Measurements from ENCODE around the gene PKD1L1.

Gene PKD1L1

DNA sequence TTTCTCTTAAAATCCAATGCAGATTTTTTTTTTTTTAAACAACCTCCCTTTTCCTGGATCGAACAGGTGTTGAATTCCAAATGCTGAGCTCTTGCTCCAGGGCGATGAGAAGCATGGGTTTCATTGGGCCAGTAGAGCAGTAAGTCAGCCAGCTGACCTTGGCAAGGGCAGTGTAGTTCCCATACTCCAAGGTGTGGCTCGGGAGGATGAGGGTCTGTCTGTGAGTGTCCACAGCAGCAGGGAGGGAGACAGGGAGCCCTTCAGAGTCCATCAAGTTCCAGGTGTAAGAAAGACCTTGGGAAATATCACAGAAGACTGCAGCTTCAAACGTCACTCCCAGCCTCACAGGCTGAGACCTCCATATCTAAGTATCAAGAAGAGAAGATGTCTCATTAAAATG, 50.4 kb downstream of the PKD1L1 start:
- no peak for DNase-seq (ENCODE audit: low read depth)

DNA sequence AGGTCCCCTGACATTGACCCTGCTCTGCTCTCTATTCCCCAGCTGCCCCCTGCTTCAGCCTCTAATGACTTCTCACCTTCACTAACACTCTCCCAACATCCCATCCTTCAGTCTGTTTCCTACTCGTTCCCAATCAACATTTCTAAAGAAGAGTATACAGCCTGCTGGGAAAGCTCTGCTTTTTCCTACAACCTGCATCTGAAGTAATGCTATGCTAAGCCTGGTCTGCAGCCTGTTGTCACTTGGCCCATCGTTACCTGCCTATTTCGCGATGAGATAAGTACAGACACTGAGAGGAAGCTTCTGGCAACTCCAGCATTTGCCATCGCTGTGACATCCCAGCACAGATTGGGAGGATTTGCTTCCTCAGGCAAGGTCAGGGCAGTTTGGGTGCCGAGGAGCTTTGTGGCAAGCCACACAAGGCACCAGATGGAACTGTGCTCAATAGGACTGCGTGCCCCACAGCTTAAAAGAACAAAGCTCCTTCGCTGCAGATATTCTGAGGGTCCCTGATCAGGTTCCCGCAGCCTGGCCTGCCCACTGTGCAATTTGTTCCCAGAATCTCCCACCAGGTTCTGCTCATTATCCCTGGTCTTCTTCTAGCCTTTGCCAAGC, 51.4 kb downstream of the PKD1L1 start:
- DNase-seq (ENCODE audit: low read depth) = no peak

DNA sequence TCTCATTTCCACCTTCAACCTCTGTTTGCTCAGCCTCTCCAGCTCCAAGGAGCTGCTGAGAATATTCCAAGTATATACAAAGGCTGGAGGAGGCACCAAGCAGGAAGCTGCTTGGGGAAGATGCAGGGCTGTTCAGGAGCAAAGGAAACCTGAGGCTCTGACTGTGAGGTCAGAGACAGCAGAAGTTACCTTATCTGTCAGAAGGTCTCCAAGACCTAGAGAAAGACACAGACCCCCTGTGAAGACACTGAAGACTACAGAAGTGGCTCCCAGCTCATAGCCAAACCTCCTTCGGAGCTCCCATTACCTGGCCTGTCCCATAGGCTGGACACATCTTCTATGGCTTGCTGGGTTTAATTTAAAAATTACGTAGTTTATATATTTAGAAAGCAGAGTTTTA, 53.2 kb downstream of the PKD1L1 start:
- no peak for DNase-seq (ENCODE audit: low read depth)

DNA sequence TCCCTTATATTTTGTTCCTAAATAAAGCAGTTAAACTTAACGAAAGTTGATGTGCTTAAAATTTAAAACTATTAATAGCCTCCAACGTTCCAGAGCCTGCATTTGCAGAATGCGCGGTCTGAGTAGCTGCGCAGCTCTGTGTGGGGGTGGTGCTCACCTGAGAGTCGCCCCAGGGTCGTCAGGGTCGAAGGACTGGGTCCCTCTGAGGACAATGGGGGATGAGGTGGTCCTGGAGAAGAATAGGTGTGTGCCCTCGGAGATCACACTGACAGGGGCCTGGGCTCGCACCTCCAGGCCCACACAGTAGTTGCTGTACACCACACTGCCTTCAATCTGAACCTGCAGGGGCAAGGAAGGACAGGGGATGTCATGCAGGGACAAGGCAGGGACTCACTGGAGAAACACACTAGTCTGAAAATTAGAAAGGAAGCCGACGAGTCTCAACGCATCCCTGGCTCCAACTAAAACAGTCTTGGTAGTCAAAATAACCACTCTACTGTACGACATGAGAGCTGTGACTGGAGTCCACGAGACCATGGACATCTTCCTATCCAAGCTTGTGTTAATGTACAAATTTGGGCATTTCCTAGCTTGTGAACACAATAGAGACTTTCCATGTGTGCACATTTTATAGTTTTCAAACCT, 54.4 kb downstream of the PKD1L1 start:
- DNase-seq (ENCODE audit: low read depth) = no peak

DNA sequence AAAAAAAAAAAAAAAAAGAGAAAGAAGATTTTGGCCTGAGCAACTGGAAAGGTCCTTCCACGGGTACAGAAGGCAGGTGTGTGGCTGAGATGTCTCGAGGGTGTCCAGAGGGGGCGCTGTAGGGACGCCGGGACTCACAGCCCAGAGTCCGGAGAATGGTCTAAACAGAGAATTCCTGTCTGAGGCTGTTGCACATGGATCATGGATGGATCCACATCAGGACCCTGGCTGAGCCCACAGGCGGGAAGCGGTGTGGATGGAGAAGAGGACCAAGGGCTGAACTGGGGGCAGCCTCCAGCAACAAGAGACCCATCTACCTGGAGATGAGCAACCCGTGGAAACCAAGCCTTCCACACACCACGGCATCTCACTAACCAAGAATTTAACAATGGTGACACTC, 55.0 kb downstream of the PKD1L1 start:
- DNase-seq (ENCODE audit: low read depth) = no peak

DNA sequence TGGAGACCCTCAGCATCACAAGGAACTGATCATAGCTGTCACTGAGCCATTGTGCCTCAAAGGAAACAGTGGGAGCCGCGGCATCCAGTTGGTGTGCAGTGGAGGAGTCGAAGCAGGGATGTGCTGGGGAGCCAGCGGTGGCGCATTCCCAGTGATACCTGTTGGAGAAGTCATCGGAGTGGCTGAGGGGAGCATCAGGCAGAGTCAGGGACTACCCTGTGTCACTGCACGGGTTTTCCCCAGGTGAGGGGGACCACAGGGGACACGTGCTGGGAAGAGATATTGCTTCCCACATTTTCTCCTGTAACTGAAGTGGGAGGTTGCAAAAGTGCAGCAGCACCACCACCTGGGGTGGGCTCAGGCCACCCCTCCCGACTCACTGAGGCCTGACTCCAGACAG, 57.7 kb downstream of the PKD1L1 start:
- DNase-seq (ENCODE audit: low read depth) = no peak

DNA sequence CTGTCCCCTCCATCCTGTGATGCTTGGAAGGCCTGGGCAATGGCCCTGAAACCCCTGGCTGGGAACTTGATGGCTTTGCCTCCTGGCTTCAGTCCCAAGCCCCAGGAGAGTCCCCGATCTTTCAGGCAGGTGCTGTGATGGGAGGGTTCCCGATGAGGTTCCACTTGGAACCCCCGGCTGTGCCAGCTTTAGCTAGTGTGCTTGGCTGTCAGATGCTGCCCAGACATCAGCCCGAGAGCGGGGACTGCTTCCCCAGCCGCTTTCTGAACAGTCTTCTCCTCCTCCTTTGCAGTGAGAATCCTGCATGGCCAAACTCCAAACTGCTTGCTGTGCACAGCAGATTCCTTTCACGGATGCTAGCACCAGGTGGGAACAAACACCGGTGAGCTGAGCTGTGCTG, 58.1 kb downstream of the PKD1L1 start:
- DNase-seq (ENCODE audit: low read depth) = no peak

DNA sequence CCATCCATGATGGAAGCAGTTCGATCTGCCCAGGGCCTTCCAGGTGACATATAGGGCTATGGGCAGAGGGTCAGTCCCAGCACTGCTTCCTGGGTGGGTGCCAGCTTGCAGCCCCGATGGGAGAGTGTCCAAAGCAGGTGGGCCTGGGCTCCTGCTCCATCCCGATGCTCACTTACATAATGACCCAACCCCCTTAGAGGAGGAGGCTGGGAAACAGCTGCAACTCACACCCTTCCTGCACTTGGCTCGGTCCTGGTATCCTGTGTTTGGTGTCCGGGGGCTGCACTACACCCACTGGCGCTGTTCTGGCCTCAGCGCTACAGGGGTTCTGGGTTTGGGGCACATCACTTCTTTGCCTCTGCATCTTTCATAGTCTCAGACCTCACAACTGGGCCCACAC, 58.5 kb downstream of the PKD1L1 start:
- DNase-seq (ENCODE audit: low read depth) = no peak

DNA sequence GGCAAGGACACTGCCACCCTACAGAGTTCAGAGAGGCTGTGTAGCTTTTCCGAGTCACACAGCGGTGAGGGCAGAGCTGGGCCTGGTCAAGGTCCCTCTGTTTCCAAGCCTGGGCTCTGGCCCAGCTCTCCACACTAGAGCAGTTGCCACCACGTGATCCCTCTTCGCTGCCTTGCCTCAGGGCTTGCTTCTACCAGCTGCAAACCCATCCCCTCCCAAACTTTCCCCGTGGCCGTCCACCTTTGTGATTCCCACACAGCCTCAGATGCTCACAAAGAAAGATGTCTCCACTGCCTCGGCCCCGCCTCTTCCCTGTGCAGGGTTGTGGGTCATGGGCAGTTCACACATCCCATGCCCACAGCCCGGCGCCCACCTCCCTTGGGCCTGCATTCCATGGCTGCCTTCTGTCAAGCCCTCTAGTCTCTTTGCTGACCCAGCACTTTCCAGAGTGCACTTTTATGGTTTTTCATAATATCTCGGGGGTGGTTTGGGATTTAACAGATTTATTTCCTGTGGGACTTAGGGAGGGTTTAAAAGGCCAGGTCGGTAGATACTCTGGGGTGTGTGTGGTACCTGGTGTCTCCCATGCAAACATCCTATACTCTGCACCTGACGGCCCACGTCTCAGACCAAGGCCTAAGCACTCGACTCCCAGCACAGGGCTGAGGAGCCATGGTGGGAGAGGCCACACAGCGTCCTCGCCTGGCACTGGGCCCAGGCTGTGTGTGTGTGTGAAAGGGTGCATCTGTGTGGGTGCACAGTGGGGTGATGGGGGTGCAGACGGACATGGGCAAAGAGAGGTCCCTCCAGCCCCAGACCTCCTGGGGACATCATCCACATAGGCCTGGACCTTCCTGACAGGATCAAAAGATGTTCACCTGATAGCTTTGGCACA, 59.6 kb downstream of the PKD1L1 start:
- DNase-seq (ENCODE audit: low read depth) = no peak

DNA sequence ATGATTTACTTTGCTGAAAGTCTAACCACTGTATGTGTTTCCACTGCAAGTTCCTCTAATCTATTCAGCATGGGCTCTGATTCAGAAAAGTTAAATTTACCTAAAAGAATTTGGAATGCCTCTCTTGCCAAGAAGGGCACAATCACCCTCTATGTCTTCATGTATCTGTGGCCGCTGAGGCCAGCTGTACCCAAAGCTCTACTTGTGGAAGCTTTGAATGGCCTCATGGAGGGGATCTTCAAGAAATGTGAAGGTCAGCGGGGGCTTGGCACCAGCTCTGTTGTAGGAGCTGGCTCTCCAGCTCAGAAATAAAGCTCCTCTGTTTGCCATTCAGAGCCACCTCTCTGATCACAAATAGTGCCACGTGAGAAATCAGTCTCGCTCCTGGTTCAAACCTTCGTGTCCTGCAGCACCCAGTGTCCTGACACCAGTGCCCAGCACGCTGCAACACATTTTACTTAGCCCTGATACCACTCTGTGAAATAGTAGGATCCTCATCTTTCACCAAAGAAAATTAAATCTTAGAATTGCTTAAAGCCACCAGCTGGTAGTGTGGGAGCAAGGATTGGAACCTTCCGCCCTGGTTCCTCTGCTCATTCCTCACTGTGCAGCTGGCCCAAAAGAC, 61.1 kb downstream of the PKD1L1 start:
- DNase-seq (ENCODE audit: low read depth) = no peak

DNA sequence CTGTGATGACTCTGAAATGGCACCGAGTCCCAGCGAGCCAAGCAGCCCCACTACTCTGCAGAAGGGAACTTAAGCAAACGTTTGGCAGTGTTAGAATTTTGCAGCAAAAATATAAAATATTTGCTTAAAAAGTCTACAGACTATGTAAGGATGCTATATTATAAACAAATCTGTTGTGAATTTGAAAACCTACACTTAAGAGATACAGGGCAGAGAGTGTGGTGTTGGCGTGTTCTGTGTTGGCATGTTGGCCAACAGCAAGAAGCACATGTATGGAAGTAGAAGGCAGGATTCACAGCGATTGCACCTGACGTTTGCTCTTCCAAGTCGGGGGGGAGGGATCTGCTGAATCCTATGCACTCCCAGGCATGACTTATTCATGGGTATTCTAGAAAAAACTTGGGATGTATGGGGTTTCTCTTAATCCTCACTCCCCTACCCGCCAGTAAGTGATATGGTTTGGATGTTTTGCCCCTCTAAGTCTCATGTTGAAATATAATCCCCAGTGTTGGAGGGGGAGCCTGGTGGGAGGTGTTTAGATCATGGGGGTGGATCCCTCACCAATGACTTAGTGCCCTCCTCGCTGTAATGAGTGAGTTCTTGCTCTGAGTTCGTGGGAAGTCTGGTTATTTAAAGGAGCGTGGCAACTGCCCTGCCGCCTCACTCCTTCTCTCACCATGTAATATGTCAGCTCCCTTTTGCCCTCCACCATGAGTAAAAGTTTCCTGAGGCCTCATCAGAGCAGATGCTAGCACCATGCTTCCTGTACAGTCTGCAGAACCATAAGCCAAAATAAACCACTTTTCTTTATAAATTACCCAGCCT, 62.1 kb downstream of the PKD1L1 start:
- DNase-seq (ENCODE audit: low read depth) = no peak

DNA sequence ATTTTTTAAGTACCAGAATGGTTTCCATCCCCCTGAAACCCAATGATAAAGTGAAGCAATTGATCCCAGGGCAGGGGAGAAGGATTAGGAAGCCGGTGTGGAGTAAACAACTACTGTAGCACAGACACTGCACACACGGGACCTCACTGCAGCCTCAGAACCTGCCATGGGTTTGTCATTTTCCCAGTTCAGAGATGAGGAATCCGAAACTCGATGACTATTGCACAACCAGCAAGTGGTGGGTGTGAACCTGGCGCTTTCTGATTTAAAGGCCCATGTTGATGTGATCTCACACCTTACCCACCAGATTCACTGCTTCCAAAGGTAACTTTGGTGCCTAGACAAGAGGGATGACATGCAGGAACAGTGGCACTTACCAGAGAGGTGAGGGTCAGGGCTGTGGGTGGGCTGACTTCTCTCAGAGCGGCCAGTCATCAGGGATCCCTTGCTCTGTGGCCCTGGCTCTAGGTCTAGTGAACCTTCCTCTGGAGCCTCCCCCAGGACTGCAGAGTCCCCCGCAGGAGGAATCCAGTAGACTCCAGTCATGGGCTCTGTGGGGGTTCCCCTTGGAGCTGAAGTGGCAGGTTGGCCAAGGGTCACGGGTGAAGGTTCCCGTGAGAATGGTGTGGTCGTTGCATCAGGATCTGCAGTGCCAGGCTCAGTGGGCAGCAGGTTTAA, 62.8 kb downstream of the PKD1L1 start:
- no peak for DNase-seq (ENCODE audit: low read depth)

DNA sequence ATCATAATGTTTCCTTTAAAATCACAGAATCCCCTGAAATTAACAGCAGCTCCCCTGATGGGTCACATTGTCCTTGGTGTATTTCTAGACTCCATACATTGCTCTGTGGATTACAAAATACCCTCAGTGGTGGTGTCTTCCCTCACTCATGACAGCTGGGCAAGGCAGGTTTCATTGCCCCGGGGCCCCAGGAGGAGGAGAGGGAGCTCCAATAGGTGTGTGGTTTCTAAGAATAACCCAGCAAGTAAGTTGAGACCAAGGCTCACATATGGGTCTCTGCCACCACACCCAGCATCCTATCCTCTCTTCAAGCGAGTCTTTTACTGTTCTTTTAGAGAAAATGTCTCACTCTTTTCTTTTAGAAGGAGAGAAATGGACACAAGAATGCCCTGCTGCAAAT, 63.6 kb downstream of the PKD1L1 start:
- no peak for DNase-seq (ENCODE audit: low read depth)

DNA sequence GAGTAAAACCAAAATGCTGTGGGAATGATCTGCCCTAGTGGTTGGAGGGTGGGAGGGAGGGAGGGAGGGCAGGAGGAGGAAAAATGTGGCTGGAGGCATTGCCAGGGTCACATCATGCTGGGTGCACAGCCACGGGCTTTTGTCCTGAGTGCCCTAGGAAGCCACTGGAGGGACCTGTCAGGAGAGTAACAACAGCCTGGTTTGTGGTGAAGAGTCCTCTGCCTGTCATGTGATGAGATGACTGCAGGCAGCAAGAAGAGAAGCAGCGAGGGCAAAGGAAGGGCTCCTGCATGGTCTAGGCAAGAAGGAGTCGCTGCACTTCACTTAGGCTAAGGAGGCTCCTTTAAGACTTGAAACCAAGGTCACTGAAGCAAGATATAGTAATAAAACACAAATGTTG, 65.6 kb downstream of the PKD1L1 start:
- DNase-seq (ENCODE audit: low read depth) = no peak

DNA sequence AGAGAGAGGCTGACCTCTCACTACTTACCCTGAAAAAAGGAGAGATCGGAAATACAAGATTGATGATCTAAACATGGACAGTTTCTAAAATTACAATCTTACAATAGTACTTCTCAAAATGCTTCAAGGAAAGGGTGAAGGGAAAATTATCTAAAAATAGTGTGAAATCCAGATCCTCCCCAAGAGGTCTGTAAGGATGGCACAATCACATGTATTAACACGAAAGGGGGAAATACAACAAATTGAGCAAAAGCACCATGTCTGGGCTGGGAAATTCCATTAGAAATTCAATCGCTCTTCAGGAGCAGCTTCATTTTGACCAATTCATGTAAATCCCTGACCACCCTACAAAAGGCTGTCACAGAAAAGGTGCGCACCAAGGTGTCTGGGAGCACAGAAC, 67.0 kb downstream of the PKD1L1 start:
- no peak for DNase-seq (ENCODE audit: low read depth)

DNA sequence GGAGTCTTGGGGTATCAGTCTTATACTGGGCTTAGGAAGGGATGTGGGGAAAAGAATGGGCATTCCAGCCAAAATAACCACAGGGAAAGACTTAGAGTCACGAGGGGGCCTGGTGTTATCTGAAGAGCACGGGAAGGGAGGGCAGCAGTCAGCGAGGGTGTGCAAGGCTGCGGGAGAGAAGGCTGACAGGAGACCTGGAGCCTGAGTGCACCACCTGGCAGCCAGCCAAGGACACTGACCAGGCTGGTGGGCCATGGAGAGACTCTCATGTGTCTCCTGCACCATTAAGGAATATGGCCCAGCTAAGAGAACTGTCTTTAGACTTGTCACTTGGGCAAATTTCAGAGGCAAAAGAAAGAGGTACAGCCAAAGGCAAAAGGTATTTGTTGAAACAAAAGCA, 69.6 kb downstream of the PKD1L1 start:
- DNase-seq (ENCODE audit: low read depth) = no peak

DNA sequence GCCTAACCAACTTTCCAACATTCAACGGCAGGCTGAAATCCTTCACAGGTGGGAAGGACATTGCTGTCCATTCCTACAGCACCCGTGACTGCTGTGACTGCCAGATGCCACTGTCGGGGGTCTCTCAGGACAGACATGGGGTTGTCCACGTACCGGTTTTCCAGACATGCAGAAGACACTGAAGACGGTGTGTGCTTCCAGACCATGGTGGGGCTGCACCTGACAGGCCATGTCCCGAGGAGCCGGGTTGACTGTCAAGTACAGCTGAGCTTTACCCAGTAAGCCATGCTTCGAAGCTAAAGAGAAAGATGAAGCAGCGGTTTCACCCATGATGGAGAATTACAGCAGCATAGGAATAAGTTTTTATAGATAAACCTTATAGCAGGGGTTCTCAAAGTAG, 70.9 kb downstream of the PKD1L1 start:
- no peak for DNase-seq (ENCODE audit: low read depth)

DNA sequence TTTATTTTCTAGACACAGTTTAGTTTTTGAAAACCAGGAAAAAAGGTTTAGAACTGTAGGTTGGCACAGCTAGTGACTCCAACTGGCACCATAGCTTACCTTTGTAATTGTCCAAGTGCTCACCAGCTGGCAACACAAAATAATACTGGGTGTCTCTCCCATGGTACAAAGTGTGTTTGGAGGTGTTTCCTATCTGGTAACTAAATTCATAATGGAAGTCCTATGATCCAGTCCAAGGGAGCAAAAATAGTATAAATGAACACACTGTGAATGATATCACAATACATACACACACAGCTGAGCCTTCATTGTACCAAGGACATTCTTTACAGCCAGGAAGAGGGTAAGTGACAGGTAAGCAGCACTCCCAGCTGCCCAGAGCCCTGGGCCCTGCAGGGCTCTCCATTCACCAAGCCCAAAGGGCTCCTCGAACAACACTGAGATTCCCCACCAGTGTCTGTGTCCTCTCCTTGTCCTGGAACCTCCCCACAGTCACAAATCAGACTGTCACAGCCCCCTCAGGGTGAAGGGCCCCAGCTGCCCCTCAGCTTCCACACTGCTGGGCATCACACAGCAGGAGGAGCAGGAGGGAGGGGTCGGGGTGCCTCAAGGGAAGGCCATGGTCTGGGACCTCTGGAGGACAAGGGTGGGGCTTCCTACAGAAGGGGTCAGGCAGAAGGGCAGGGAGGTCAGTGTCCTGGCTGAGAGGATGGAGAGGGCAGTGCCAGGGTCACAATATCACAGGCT, 72.1 kb downstream of the PKD1L1 start:
- DNase-seq (ENCODE audit: low read depth) = no peak

DNA sequence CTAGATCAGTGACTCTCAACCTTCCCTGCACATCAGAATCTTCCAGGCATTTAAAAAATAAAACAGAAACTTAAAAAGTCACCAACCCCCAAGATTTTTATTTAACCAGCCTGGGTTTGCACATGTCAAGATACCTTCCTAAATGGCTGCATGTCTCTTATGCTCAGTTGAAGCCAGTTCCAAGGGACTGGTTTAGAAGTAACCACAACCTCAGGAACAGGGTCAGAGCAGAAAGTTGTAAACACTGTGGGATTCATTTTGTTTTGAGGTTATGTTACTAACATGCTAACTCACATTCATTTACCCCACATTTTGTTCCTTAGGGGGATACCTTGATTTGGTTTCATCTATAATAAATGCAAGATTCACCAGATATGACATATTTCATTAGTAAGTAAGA, 72.9 kb downstream of the PKD1L1 start:
- no peak for DNase-seq (ENCODE audit: low read depth)

DNA sequence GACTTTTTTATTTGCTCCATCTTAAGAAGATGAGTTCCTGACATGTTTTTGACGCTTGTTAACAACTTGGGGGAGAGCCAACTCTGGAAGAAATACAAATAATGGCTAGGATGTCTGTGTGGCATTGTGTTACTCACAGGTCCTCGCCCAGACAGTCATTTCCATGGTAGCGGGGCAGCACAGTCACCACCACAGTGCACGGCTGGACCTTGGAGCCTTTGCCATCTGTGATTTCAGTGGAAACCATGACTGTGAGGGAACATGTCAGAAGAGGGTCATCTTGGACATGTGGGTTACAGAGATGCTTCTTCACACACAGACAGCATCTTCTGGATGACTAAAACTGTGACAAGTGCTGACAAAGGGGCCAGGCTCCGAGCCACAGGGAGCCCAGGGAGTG, 74.5 kb downstream of the PKD1L1 start:
- no peak for DNase-seq (ENCODE audit: low read depth)

DNA sequence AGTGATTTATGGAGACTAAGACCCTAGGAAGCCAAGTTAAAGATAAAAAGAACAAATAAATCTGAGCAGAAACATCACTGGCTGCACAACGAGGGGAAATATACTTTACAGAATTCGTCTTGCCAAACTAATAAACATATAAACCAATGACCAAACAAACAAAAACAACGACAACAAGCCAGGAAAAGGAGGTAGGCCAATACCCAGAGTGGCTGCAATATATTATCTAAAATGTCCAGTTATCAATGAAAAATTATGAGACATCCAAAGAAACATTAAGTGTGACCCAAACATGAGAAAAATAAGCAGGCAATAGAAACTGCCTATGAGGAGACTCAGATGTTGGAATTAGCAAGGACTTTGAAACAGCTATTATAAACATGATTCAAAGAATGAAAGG, 81.0 kb downstream of the PKD1L1 start:
- DNase-seq (ENCODE audit: low read depth) = no peak
